T-cell (primary cell): ENCODE measurements around the gene SPTB. TPM values are rescaled to one million over a fixed set of nuclear protein-coding genes. Genes with fewer than 3 reads are reported as not detected.
A peak's percentile ranks its signal among the peaks of the same experiment; 100 is the strongest.

Experiments
- ATAC-seq, 4 experiments: fragments of 200-7000 bp in 3 of 4; fragments of 150-1000 bp in 1 of 4; cut with Tn5 transposase; replicated peaks in 1 of 4; 1 replicate in 3 of 4; 2 replicates in 1 of 4; pipeline ENCODE4 v1.10.0; 2021; ENCODE audit warnings: moderate library complexity in 3 of 4, mild to moderate bottlenecking in 2 of 4, moderate number of reproducible peaks in 1 of 4
- CTCF ChIA-PET, 2 donors: fragments of 300-600 bp; sonication (Branson Sonifier 250); formaldehyde crosslinking; loops; one replicate each; lab custom pipeline; 2022; ENCODE audit warnings: antibody characterized with exemption in 2 of 2; lab: Charles Lee
- POLR2A ChIA-PET, 2 donors: fragments of 300-600 bp; sonication (Branson Sonifier 250); formaldehyde crosslinking; loops; one replicate each; lab custom pipeline; 2022; ENCODE audit warnings: antibody characterized with exemption in 2 of 2; lab: Charles Lee
- DNase-seq, 35 experiments: peaks; one replicate each; pipeline versions ENCODE4 v3.0.0 to v3.0.0-alpha.2; 2013 to 2023
- H3K27ac ChIP-seq: one replicate; pipeline ENCODE4 v1.5.1; 2013; ENCODE audit warnings: low read length
- H3K27me3 ChIP-seq, 2 experiments: replicated peaks in 1 of 2; 1 replicate in 1 of 2; 2 replicates in 1 of 2; pipeline versions ENCODE4 v1.6.1 to v1.7.0; 2013; ENCODE audit warnings: low read length in 1 of 2, mixed read lengths in 1 of 2; ENCODE audit not compliant: control insufficient read depth in 2 of 2, insufficient read depth in 2 of 2; ENCODE audit errors: extremely low read depth in 1 of 2
- H3K36me3 ChIP-seq, 2 donors: 1 replicate in 1 of 2; 2 replicates in 1 of 2; pipeline versions ENCODE4 v1.6.1 to v1.7.0; 2013; ENCODE audit warnings: low read length in 1 of 2; ENCODE audit not compliant: control insufficient read depth in 2 of 2, insufficient read depth in 1 of 2; ENCODE audit errors: extremely low read depth in 1 of 2
- H3K4me1 ChIP-seq, 2 experiments: 1 replicate in 1 of 2; 2 replicates in 1 of 2; pipeline versions ENCODE4 v1.6.1 to v1.7.0; 2013; ENCODE audit warnings: low read length in 2 of 2, mixed read lengths in 1 of 2; ENCODE audit not compliant: insufficient read depth in 2 of 2, control insufficient read depth in 1 of 2; ENCODE audit errors: extremely low read depth in 1 of 2
- H3K4me3 ChIP-seq, 2 donors: 1 replicate in 1 of 2; 2 replicates in 1 of 2; pipeline versions ENCODE4 v1.5.1 to v1.7.0; 2013; ENCODE audit warnings: mild to moderate bottlenecking in 2 of 2, low read length in 1 of 2, moderate library complexity in 1 of 2; ENCODE audit not compliant: control insufficient read depth in 1 of 2; ENCODE audit errors: extremely low read depth in 1 of 2
- H3K9me3 ChIP-seq: 2 replicates; pipeline ENCODE4 v1.7.0; 2013
- H3K27ac Mint-ChIP-seq, 2 donors: one replicate each; pipeline ENCODE4 v1.8.0; 2020 to 2021; ENCODE audit warnings: mild to moderate bottlenecking in 2 of 2, mixed read lengths in 2 of 2
- H3K27me3 Mint-ChIP-seq, 2 donors: one replicate each; pipeline ENCODE4 v1.8.0; 2021 to 2022; ENCODE audit warnings: mixed read lengths in 2 of 2
- H3K36me3 Mint-ChIP-seq: one replicate; pipeline ENCODE4 v1.8.0; 2021; ENCODE audit warnings: mixed read lengths
- H3K4me1 Mint-ChIP-seq, 3 donors: one replicate each; pipeline ENCODE4 v1.8.0; 2020 to 2022; ENCODE audit warnings: mixed read lengths in 3 of 3, mild to moderate bottlenecking in 1 of 3
- H3K4me3 Mint-ChIP-seq, 3 donors: one replicate each; pipeline ENCODE4 v1.8.0; 2020 to 2022; ENCODE audit warnings: mild to moderate bottlenecking in 3 of 3, mixed read lengths in 3 of 3, moderate library complexity in 3 of 3
- H3K9me3 Mint-ChIP-seq, 3 donors: one replicate each; pipeline ENCODE4 v1.8.0; 2020 to 2022; ENCODE audit warnings: mixed read lengths in 3 of 3
- WGBS: methylation state at CpG from one replicate; pipeline ENCODE4 v1.1.5; 2013; ENCODE audit warnings: missing lambda C conversion rate; ENCODE audit not compliant: insufficient coverage; 5-methylcytosine and 5-hydroxymethylcytosine counted together
- total RNA-seq, 35 experiments: library from RNA in 6 of 35; stranded (reverse) in 6 of 35; fragments of 120-200 nt in 1 of 35; gene quantifications; one replicate each; pipeline versions ENCODE4 v1.2.1 to v1.2.4 and lab custom pipeline; 2013 to 2026

SPTB gene
- total RNA-seq, 5 donors from 2014 or later (not counting 1 experiment from before 2014, with no cell fraction given): 0.07 to 0.13 (median 0.09) TPM

DNA sequence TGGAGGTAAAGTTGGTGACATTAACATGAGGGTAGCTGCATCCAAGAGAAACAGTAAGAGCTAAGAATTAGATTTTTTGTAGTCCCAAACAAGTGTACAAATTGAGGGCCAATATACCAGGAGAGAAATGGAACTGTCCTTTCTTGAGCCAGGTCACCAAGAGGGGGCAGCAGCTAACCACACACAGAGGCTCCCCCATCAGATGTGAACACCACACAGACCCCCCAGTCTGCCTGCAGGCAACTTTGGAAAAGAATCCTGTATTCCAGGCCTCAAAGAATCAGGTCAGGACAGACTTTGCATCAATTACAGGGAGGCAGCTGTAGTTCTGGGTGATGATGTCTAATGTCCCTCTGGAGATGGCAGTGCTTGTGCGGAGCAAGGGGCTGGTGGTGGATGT lies 77.9 kb downstream of the SPTB start:
- POLR2A ChIA-PET: no interaction called here
- no peaks in the 10 kb centered on the region for H3K4me1 ChIP-seq
- no peaks in the 10 kb centered on the region for H3K36me3 ChIP-seq
- no peak for DNase-seq
- H3K9me3 ChIP-seq: no peaks in the 10 kb centered on the region
- H3K4me3 Mint-ChIP-seq: no peak overlapping the region
- H3K27me3 Mint-ChIP-seq: peaks cover 0 to 4% of the 10 kb centered on the region in 2 donors
- H3K27me3 ChIP-seq: peaks cover 0 to 16% of the 10 kb centered on the region in 2 experiments
- ATAC-seq: no peak
- H3K27ac ChIP-seq: no peak overlapping the region
- H3K4me1 Mint-ChIP-seq: no peaks in the 10 kb centered on the region
- no peaks in the 10 kb centered on the region for H3K9me3 Mint-ChIP-seq
- no peak overlapping the region for H3K4me3 ChIP-seq
- CTCF ChIA-PET: interaction anchor here (0.6 to 1.1 kb wide), 2 partner anchors 91 to 836 kb away, joined by 3 read pairs; no protein-coding TSS in a partner anchor
- H3K36me3 Mint-ChIP-seq: no peaks in the 10 kb centered on the region
- H3K27ac Mint-ChIP-seq: no peak overlapping the region
- no CpG with 5 or more reads among the region's 1 CpG for WGBS

DNA sequence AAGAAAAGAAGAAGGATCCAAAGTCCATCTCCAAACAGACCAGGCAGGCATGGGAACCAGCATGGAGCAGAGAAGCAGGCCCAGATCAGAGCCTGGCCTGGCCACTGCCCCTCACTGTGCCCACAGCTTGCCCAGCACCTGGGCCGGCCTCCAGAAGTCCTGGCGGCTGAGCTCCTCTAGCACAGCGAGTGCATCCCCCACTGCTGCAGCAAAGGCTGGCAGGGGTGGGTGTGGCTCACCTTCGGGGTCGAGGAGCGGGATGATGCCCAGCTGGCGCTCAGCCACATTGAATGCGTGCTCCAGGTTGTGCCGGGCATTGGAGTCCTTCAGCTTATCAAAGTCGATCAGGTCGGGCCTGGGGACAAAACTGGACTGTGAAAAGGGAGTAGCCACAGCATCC lies 78.7 kb downstream of the SPTB start:
- Histone ChIP-seq H3K36me3 (no peaks in the 10 kb centered on the region), H3K4me1 (no peaks in the 10 kb centered on the region), H3K9me3 (no peaks in the 10 kb centered on the region), H3K27ac (no peak overlapping the region), H3K4me3 (no peak overlapping the region), H3K27me3 (peaks cover 0 to 17% of the 10 kb centered on the region in 2 experiments)
- 85% methylated on average over 11 of the region's 11 CpGs for WGBS
- no peaks in the 10 kb centered on the region for H3K36me3 Mint-ChIP-seq
- ChIA-PET POLR2A (no interaction called here), CTCF (interaction anchor here (0.5 to 1.1 kb wide), 3 partner anchors 92 to 836 kb away, joined by 3 to 5 read pairs (median 3); no protein-coding TSS in a partner anchor)
- H3K4me3 Mint-ChIP-seq: no peak overlapping the region
- H3K27me3 Mint-ChIP-seq: peaks cover 0 to 4% of the 10 kb centered on the region in 2 donors
- H3K4me1 Mint-ChIP-seq: no peaks in the 10 kb centered on the region
- no peak overlapping the region for H3K27ac Mint-ChIP-seq
- H3K9me3 Mint-ChIP-seq: no peaks in the 10 kb centered on the region
- ATAC-seq (no peak), DNase-seq (no peak)

GRCh38 chr14:64800000-64800399 lies 79.7 kb downstream of the SPTB start:
- Mint-ChIP-seq H3K4me1 (no peaks in the 10 kb centered on the region), H3K4me3 (no peak overlapping the region), H3K9me3 (no peaks in the 10 kb centered on the region), H3K27me3 (peaks cover 0 to 4% of the 10 kb centered on the region in 2 donors), H3K27ac (no peak overlapping the region), H3K36me3 (no peaks in the 10 kb centered on the region)
- 80% methylated on average over 3 of the region's 3 CpGs for WGBS
- Histone ChIP-seq H3K4me1 (no peaks in the 10 kb centered on the region), H3K4me3 (no peak overlapping the region), H3K27me3 (peaks cover 0 to 24% of the 10 kb centered on the region in 2 experiments), H3K27ac (no peak overlapping the region), H3K36me3 (no peaks in the 10 kb centered on the region), H3K9me3 (no peaks in the 10 kb centered on the region)
- CTCF ChIA-PET: interaction anchor here (0.6 to 1.4 kb wide), 6 partner anchors 8 to 131 kb away, joined by 3 to 8 read pairs (median 4); partner anchors contain the start of gene SPTB (in 1 of the 2)
- ATAC-seq (no peak), DNase-seq (peak in 3 of 35 experiments; percentile 5 to 19 (median 6))
- POLR2A ChIA-PET: no interaction called here

- H3K36me3 Mint-ChIP-seq: no peaks in the 10 kb centered on the region
- no peak overlapping the region for H3K27ac Mint-ChIP-seq
- DNase-seq (no peak), ATAC-seq (no peak)
- H3K9me3 Mint-ChIP-seq: no peaks in the 10 kb centered on the region
- CTCF ChIA-PET: interaction anchor here (0.6 to 1.4 kb wide), 6 partner anchors 8 to 130 kb away, joined by 3 to 8 read pairs (median 4); partner anchors contain the start of gene SPTB (in 1 of the 2)
- peaks cover 0 to 4% of the 10 kb centered on the region in 2 donors for H3K27me3 Mint-ChIP-seq
- H3K4me3 Mint-ChIP-seq: no peak overlapping the region
- H3K4me3 ChIP-seq: no peak overlapping the region
- 94% methylated on average over 10 of the region's 10 CpGs for WGBS
- H3K36me3 ChIP-seq: no peaks in the 10 kb centered on the region
- no peaks in the 10 kb centered on the region for H3K4me1 Mint-ChIP-seq
- POLR2A ChIA-PET: no interaction called here
- H3K4me1 ChIP-seq: no peaks in the 10 kb centered on the region
- H3K27me3 ChIP-seq: peaks cover 0 to 25% of the 10 kb centered on the region in 2 experiments
- no peaks in the 10 kb centered on the region for H3K9me3 ChIP-seq
- no peak overlapping the region for H3K27ac ChIP-seq
Observed at GRCh38 chr14:64799555-64799954, 80.2 kb downstream of the SPTB start.

- no peak for ATAC-seq
Observed at GRCh38 chr14:64796369-64796768, 83.3 kb downstream of the SPTB start.

GRCh38 chr14:64795921-64796320 lies 83.8 kb downstream of the SPTB start:
- no peak for DNase-seq
- no peak overlapping the region for H3K4me3 ChIP-seq
- ChIA-PET POLR2A (interaction anchor here in 1 of 2 donors (0.6 kb wide), 1 partner anchor 272 kb away, joined by 9 read pairs; no protein-coding TSS in a partner anchor), CTCF (interaction anchor here in 1 of 2 donors (1.5 kb wide), 1 partner anchor 96 kb away, joined by 4 read pairs; no protein-coding TSS in a partner anchor)
- H3K36me3 ChIP-seq: no peaks in the 10 kb centered on the region
- H3K9me3 Mint-ChIP-seq: no peaks in the 10 kb centered on the region
- H3K4me1 Mint-ChIP-seq: no peaks in the 10 kb centered on the region
- no peak for ATAC-seq
- H3K4me1 ChIP-seq: no peaks in the 10 kb centered on the region
- no CpG with 5 or more reads among the region's 3 CpGs for WGBS
- no peaks in the 10 kb centered on the region for H3K36me3 Mint-ChIP-seq
- peaks cover 0 to 24% of the 10 kb centered on the region in 2 experiments for H3K27me3 ChIP-seq
- no peak overlapping the region for H3K4me3 Mint-ChIP-seq
- H3K9me3 ChIP-seq: no peaks in the 10 kb centered on the region
- no peak overlapping the region for H3K27ac ChIP-seq
- H3K27ac Mint-ChIP-seq: no peak overlapping the region
- H3K27me3 Mint-ChIP-seq: peaks cover 0 to 2% of the 10 kb centered on the region in 2 donors

More at GRCh38 chr14:64796369-64796768, 83.3 kb downstream of the SPTB start:
- H3K36me3 ChIP-seq: no peaks in the 10 kb centered on the region
- Mint-ChIP-seq H3K27ac (no peak overlapping the region), H3K27me3 (peaks cover 0 to 2% of the 10 kb centered on the region in 2 donors), H3K4me1 (no peaks in the 10 kb centered on the region), H3K9me3 (no peaks in the 10 kb centered on the region), H3K4me3 (no peak overlapping the region), H3K36me3 (no peaks in the 10 kb centered on the region)
- H3K4me3 ChIP-seq: no peak overlapping the region
- no peak overlapping the region for H3K27ac ChIP-seq
- H3K9me3 ChIP-seq: no peaks in the 10 kb centered on the region
- no peak for DNase-seq
- 92% methylated on average over 9 of the region's 11 CpGs for WGBS
- CTCF ChIA-PET: interaction anchor here in 1 of 2 donors (1.5 kb wide), 1 partner anchor 96 kb away, joined by 4 read pairs; no protein-coding TSS in a partner anchor
- POLR2A ChIA-PET: interaction anchor here in 1 of 2 donors (0.6 kb wide), 1 partner anchor 272 kb away, joined by 9 read pairs; no protein-coding TSS in a partner anchor
- no peaks in the 10 kb centered on the region for H3K4me1 ChIP-seq
- H3K27me3 ChIP-seq: peaks cover 0 to 25% of the 10 kb centered on the region in 2 experiments
